ENCODE measurements around the gene CRY2. TPM values are rescaled to one million over a fixed set of nuclear protein-coding genes. Genes with fewer than 3 reads are reported as not detected.

CRY2 gene
- total and polyA plus RNA-seq, 2 of the 13 experiments (the other 11 are each of a cell fraction or from before 2014, with no cell fraction given), result 10.1 to 12.2 TPM

DNA sequence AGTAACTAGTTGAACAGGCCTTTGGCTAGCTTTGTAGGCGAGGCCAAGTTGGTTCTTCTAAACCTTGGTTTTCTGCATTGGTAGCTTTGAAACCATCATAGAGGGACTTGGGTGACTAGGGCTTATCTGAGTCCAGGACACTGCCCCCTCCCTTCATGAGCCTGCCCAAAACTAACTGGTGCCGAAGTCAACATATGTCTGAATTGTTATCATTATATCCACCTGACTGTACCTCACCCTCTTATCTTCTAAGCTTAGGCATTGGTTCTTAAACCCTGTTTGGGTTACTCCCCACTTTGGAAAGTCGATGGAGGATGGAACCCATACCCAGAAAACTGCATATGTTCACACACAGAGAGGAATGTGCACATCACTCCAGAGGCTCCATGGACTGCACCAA, 30.6 kb downstream of the CRY2 start:
- Histone ChIP-seq H3K36me3 (replicated peaks in 1 of 2; ENCODE audit: control insufficient read depth in 1 of 2, insufficient read depth in 2 of 2, low read length in 2 of 2) (peaks cover 18 to 39% of the 10 kb centered on the region in 2 experiments), H3K79me2 (ENCODE audit: insufficient read depth, low read length) (no peaks in the 10 kb centered on the region), H3K27me3 (ENCODE audit: control insufficient read depth in 1 of 2, insufficient read depth in 2 of 2, low read length in 2 of 2) (no peaks in the 10 kb centered on the region), H3K27ac (ENCODE audit: extremely low read length, insufficient read depth, low read length) (no peak overlapping the region), H2AFZ (ENCODE audit: low read length) (no peak overlapping the region), H3K9me3 (ENCODE audit: low read length) (no peaks in the 10 kb centered on the region), H3K4me3 (replicated peaks in 1 of 3; ENCODE audit: insufficient read depth in 1 of 3, low read depth in 2 of 3, low read length in 3 of 3) (no peak overlapping the region), H4K20me1 (ENCODE audit: insufficient read depth, low read length) (0 out of 2 replicates have a peak, but pooled peaks cover 3% of the 10 kb centered on the region), H3K4me2 (ENCODE audit: low read depth, low read length) (no peak overlapping the region), H3K4me1 (ENCODE audit: insufficient read depth, low read length) (no peaks in the 10 kb centered on the region), H3K9ac (ENCODE audit: insufficient read depth, low read depth, low read length) (no peak overlapping the region)
- no peak for TF ChIP-seq NAIF1 (CRISPR knock-in tag; IDR thresholded peaks at IDR 0.05; ENCODE audit: borderline replicate concordance)
- no peak for TF ChIP-seq ATF6 (CRISPR knock-in tag; conservative IDR thresholded peaks at IDR 0.05)
- TF ChIP-seq YY1 (IDR thresholded peaks at IDR 0.05; ENCODE audit: insufficient read depth, insufficient replicate concordance, low read depth, low read length), result no peak
- TF ChIP-seq MXI1 (IDR thresholded peaks at IDR 0.05; ENCODE audit: borderline replicate concordance, low read depth, low read length), result no peak
- TF ChIP-seq ARHGAP35 (CRISPR knock-in tag; IDR thresholded peaks at IDR 0.05; ENCODE audit: borderline replicate concordance), result no peak
- no peak for TF ChIP-seq ZNF788 (CRISPR knock-in tag; IDR thresholded peaks at IDR 0.05; ENCODE audit: borderline replicate concordance)
- TF ChIP-seq KDM5A (IDR thresholded peaks at IDR 0.05; ENCODE audit: borderline replicate concordance, low read length), result no peak
- no peak for TF ChIP-seq BORCS8-MEF2B (CRISPR knock-in tag; IDR thresholded peaks at IDR 0.05)
- no peak for TF ChIP-seq GZF1 (CRISPR knock-in tag; IDR thresholded peaks at IDR 0.05)
- TF ChIP-seq ZNF577 (CRISPR knock-in tag; IDR thresholded peaks at IDR 0.05; ENCODE audit: borderline replicate concordance, low read depth), result no peak
- TF ChIP-seq, protein P1, sequence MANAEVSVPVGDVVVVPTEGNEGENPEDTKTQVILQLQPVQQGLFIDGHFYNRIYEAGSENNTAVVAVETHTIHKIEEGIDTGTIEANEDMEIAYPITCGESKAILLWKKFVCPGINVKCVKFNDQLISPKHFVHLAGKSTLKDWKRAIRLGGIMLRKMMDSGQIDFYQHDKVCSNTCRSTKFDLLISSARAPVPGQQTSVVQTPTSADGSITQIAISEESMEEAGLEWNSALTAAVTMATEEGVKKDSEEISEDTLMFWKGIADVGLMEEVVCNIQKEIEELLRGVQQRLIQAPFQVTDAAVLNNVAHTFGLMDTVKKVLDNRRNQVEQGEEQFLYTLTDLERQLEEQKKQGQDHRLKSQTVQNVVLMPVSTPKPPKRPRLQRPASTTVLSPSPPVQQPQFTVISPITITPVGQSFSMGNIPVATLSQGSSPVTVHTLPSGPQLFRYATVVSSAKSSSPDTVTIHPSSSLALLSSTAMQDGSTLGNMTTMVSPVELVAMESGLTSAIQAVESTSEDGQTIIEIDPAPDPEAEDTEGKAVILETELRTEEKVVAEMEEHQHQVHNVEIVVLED (CRISPR knock-in tag; IDR thresholded peaks at IDR 0.05; ENCODE audit: borderline replicate concordance), result no peak
- TF ChIP-seq ONECUT2 (CRISPR knock-in tag; IDR thresholded peaks at IDR 0.05), result no peak
- no peak for DNase-seq (ENCODE audit: low spot score)
- in situ Hi-C loops (cut with HindIII; ENCODE audit: extremely low pct_ligation_motif_present, low pct_unique_long_range_greater_than_20kb) (no loop called here), intact Hi-C loops (cut with micrococcal nuclease; ENCODE audit: unreplicated experiment) (no loop called here)
- ATAC-seq, result no peak
- WGBS (ENCODE audit: low lambda C conversion rate), result 96% methylated on average over 3 of the region's 3 CpGs
- POLR2A ChIA-PET, result no interaction called here
- FAIRE-seq, result no peak
- CTCF ChIA-PET (ENCODE audit: low intra/inter-chr PET ratio, low total read pairs), result no interaction called here
- BruUV-seq (replicated peaks), result no TSS peak

All from HepG2 (cell line).